Measurements from ENCODE around the gene PMM2.
"Not testable (repeated sequence)": the region's sequence is repeated elsewhere in the genome, so short reads cannot be mapped to it uniquely, and the experiment has no call there.

PMM2 gene

DNA sequence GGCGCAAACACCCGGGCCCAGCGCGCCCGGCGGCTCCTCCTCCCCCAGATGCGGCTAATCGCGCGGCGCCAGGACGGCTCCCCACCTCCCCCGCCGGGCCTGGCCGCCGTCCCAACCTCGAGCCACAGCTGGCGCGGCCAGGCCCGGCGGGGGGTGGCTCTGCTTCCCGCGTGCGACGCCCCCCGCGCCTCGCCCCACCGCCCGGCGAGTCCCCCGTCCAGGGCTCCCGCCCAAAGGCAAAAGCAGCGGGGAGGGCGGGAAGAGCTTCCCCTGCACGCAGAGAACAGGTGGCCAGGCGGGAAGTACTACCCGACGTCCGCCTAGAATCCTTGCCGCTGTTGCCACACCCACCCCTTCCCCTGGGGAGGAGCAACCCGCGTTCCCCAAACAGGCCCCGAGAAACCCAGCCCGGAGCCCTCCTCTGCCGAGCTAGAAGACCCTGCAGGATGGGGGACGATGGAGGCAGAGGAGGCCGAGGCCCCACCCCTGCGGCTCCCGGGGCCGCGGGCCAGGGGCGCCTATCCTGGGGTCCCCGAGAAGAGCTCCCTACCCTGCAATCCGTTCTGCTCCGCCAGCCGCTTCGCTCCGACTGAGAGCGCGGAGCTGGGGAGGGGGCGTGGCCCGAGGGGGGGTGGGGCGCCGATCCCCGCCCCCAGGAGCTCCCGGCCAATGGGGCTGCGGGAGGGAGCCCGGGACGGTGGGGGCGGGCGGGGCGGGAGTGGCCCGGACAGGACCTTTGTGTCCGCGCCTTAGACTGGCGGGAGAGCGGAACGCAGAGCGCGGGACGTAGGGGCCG, 71.0 kb downstream of the PMM2 start, which contains the start of gene CARHSP1:
CARHSP1 (minus strand) TSS at position 591 of the 796 bp plus-strand sequence. CDS start 9,678 bp downstream, outside the sequence.
- peak; percentile 78 for DNase-seq

DNA sequence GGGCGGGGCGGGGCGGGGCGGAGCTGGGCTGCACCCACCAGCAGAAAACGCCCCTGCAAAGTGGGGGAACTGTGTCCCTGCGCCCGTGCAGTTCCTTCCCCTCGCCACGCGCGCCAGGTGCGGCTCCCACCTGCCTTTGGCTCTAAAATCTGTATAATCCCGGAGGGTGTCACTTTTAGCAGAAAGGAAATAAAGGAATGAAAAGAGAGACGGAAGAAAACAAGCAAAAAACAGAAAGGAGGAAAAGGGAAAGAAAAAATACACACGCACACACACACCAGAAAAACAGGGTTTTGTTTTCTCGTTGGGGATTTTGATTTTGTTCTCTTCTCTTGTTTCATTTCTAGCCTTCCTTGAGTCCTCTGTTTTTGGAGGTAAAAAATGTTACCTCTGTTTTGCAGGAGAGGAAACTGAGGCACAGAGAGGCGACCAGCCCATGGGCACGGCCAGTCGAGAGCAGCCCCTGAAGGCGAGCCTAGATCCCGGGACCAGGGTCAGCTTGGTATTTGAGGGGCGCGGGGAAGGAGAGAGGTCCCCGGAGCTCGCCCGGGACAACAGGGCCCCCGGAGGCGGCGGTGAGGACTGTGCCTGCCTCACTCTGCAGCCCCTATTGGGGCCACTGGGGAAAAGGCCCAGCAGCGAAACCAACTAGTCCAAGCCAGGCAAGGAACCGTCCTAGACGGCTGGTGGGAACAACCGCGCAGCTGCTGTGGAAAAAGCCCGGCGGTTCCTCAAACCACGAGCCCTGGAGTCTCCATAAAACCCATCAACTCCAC, 71.8 kb downstream of the PMM2 start:
- no peak for DNase-seq

DNA sequence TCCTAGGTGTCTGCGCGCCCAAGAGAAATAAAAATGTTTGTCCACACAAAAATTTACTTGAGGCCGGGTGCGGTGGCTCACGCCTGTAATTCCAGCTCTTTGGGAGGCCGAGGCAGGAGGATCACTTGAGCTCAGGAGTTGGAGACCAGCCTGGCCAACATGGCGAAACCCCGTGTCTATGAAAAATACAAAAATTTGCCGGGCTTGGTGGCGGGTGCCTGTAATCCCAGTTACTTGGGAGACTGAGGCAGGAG, 72.3 kb downstream of the PMM2 start:
- DNase-seq, result not testable (repeated sequence)

GRCh38 chr16:8872071-8872470, 74.4 kb downstream of the PMM2 start:
- DNase-seq, result no peak

DNA sequence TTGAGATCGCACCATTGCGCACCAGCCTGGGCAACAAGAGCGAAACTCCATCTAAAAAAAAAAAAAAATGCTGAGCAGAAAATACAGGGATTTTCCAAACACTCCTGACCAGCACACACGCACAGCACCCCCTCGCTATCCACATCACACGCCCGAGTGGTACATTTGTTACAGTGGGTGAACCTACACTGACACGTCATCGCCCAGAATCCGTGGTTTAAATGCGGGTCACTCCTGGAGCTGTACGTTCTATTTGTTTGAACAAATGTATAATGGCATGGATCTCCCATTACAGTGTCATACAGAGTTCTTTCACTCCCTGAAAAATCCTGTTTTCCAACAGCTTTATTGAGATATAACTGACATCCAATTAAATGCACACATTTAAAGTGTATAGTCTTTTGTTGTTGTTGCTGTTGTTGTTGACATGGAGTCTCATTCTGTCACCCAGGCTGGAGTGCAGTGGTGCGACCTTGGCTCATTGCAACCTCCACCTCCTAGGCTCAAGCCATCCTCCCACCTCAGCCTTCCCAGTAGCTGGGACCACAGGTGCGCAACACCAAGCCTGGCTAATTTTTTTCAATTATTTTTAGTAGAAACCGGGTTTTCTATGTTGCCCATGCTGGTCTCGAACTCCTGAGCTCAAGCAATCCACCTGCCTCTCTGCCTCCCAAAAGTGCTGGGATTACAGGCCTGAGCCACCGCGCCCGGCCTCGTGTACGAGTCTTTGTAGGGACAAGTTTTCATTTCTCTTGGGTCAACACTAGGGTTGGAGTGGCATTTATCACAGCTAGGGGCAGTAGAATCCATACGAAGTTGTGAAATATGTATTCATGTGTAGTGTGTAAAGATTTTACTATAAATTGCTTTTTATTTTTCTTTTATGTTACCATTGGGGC, 75.6 kb downstream of the PMM2 start:
- DNase-seq, result no peak

DNA sequence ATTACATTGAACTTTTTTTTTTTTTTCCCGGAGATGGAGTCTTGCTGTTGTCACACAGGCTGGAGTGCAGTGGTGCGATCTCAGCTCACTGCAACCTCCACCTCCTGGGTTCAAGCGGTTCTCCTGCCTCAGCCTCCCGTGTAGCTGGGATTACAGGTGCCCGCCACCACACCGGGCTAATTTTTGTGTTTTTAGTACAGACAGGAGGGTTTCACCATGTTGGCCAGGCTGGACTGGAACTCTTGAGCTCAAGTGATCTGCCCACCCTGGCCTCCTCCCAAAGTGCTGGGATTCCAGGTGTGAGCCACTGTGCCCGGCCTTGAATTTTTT, 76.2 kb downstream of the PMM2 start:
- not testable (repeated sequence) for DNase-seq

- no peak for DNase-seq
Observed at GRCh38 chr16:8874388-8874787, 76.7 kb downstream of the PMM2 start.

- not testable (repeated sequence) for DNase-seq
Observed at GRCh38 chr16:8875317-8875716, 77.7 kb downstream of the PMM2 start.

DNA sequence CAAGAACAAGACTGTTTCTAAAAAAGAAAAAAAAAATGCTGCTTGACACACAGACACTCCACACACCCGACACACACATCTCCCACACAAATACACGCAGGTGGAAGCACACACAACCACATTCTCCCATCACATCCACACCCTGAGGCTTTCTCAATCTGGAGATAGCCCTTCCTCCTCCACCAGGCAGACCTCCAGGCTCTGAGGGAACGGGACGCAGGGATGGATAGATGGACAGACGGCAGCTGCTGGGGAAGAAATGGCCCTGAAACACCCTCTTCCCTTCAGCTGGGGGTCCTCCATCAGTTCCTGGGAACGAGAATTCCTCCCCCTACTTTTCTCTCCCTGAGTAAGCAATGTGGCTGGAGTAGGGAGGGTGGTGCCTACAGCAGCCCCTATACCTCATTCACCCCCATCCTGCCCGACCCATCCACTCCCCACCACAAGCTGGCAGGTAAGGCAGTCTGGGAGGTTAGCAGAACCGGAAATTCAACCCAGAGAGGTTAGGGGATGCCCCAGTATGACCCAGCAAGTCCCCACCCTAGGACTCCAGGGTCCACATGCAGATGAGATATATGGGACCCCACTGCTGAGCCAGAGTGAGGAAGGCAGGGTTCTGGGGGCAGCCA, 80.4 kb downstream of the PMM2 start:
- DNase-seq, result no peak

DNA sequence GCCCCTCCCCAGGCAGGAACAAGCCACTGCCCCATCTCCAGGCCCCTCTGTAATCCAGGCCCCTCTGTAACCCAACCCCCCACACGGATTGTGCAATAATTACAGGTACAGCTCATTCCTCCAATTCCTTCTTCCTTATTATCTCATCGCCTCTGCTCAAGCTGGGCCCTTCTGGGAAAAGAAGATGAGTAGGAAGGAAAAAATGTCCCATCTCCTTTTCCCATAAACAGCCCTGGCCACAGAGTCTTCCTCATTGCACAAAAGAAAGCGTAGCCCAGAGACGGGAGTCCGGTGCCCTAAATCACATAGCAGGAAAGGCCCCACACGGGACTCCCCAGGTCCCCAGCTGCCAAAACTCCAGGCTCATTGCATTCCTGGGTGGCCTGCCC, 80.9 kb downstream of the PMM2 start:
- DNase-seq, result no peak

DNA sequence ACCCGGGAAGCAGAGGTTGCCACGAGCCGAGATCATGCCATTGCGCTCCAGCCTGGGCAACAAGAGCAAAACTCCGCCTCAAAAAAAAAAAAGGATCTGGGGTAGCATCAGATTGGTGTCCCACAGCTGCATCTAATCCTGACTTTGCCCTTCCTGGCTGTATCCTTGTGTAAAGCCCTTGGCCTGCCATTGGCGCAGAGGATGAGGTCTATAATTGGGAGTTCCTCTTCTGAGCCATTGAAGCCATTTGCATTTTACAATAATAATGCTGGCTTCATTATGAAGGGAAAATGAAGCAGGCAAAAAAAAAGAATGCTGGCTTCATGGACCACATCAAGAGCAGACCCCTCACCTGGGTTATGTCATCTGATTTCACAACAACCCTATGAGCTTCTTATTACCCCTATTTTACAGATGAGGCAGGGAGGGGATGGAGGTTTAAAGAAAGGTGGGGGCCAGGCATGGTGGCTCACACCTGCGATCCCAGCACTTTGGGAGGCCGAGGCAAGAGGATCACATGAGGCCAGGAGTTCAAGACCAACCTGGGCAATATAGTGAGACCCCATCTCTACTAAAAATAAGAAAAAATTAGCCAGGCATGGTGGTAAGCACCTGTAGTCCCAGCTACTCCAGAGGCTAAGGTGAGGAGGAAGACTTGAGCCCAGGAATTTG, 83.3 kb downstream of the PMM2 start:
- DNase-seq, result no peak

DNA sequence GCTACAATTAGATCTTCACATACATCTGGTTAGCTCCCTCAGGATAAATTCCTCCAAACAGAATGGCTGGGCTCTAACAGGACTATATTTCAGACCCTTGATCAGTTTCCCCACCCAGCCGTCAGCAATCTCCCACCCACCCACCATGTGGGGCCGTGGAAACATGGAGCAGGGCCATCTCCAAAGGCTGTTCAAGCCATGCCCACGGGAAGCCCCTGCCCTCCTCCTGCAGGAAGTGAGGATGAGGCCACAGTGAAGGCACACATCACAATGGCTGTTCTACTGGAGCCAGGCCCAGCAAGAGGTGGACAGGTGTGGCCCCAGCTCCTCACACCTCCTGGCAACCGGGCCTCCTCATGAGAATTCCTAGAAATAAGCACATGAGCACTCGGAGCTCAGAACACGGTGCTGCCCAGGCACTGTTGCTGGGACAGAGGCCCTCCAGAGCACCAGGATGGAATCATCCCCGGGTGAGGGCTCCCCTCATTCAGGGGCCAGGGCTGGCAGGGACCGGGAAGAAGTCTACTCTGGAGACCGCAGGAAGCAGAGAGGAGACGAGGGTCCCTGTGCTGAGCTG, 84.5 kb downstream of the PMM2 start, which contains the start of gene LITAFD:
LITAFD (plus strand) TSS at position 311 of the 577 bp plus-strand sequence. CDS start 2,005 bp downstream, outside the sequence.
- DNase-seq, result no peak

- no peak for DNase-seq
Observed at GRCh38 chr16:8882725-8883377, 85.2 kb downstream of the PMM2 start.

GRCh38 chr16:8885674-8886592, 88.3 kb downstream of the PMM2 start:
- DNase-seq, result no peak

GRCh38 chr16:8886593-8887430, 89.2 kb downstream of the PMM2 start:
- DNase-seq, result no peak

- DNase-seq, result no peak
Observed at GRCh38 chr16:8887431-8887765, 89.8 kb downstream of the PMM2 start.

DNA sequence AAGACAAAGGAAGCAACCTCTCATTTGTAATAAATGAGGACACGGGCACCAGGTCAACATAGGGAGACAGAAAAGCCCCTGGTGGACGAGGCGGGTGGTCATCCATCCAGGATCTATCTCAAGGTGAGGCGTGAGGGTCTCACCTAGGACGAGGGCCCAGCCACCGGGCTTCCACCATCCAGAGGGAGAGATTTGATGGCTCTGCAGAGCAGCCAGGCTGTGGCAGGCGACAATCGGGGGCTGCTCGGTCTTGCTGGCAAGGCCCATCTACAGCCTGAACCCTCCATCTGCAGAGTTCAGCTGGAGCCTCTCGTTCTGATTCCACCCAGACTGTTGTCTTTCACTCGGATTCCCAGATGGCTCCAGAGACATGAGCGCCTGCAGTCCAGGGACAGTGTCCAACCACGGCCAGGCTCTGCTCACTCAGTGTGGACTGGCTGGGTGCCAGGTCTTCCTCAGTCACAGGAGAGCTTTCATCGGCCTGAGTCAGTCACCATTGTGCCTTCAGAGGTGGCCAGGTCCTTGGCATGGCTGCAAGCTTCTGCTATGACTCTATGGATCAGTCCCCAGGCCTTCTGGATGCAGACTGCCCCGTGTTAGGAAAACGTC, 90.4 kb downstream of the PMM2 start:
- no peak for DNase-seq

GRCh38 chr16:8888951-8889892, 91.6 kb downstream of the PMM2 start:
- DNase-seq, result no peak

All from CD4-positive, alpha-beta T cell treated with Interleukin-4 for 4 hours (primary cell).